HFFc6 (cell line): ENCODE results near the gene GPR152. TPM values are rescaled to one million over a fixed set of nuclear protein-coding genes. Genes with fewer than 3 reads are reported as not detected.

Source experiments
- DNase-seq: peaks from one replicate; pipeline ENCODE4 v3.0.0-alpha.2; 2018
- H3K27ac Mint-ChIP-seq: 2 replicates; pipeline ENCODE4 v1.8.0; 2020; ENCODE audit warnings: mild to moderate bottlenecking, mixed read lengths
- H3K27me3 Mint-ChIP-seq: 2 replicates; pipeline ENCODE4 v1.8.0; 2021; ENCODE audit warnings: mild to moderate bottlenecking, moderate library complexity, mixed read lengths; ENCODE audit not compliant: insufficient read depth
- H3K36me3 Mint-ChIP-seq: 2 replicates; pipeline ENCODE4 v1.8.0; 2021; ENCODE audit warnings: low read depth, mixed read lengths
- H3K4me1 Mint-ChIP-seq: 2 replicates; pipeline ENCODE4 v1.8.0; 2020; ENCODE audit warnings: low read depth, mixed read lengths
- H3K4me3 Mint-ChIP-seq: 2 replicates; pipeline ENCODE4 v1.8.0; 2020; ENCODE audit warnings: mild to moderate bottlenecking, moderate library complexity, mixed read lengths
- H3K9me3 Mint-ChIP-seq: 2 replicates; pipeline ENCODE4 v1.8.0; 2020; ENCODE audit warnings: mild to moderate bottlenecking, mixed read lengths
- CTCF ChIP-seq: fragments of 200-600 bp; sonication (generic); IDR thresholded peaks from 2 replicates; pipeline ENCODE4 v1.5.0; 2021; ENCODE audit warnings: antibody characterized with exemption, mild to moderate bottlenecking
- total RNA-seq, 6 experiments: library from RNA; stranded (reverse); fragmentation: NEBNext Ultra II Directional; extraction: Animal tissue kit (Norgen Biotek cat#: 25700); gene quantifications; 2 replicates in 1 of 6; 3 replicates in 5 of 6; pipeline ENCODE4 v1.2.3, GENCODE V29; 2021

The GPR152 gene
- total RNA-seq, 6 experiments from 2014 or later, result not detected

DNA sequence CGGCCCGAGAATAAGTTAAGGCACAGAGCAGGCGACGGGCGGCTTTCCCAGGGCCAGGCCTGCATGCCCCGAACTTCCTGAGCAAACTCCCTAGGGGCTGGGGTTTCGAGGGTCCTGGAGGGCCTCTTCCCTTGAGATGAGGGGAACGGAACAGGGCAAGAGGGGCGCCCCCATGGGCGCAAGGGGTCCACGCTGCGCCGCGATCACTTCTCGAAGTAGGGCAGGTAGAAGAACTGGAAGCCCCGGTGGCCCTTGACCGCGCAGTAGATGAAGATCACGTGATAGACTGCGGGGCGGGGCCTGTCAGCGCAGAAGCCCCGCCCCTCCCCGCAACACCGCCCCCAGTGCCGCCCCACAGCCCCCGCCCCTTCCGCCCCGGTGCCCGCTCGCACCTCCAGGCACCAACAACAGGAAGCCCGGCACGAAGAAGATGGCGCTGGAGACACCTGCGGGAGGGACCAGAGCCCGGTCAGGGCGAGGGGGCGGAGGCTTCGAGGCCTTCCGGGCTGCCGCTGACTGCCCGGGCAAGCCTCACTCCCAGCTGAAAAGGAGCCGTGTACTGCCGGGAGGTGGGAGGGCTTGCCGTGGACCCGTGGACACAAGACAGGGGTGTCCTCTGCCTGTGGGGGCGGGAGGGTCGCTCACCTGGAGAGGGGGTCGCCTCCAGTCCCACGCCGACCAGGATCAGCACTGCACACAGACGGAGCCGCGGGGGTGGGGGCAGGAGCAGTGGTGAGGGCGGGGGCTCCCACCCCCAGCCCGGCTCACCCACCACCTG lies 12.1 kb upstream of the GPR152 start:
- peak; percentile 17; the same call in 1 of the 2 replicates for TF ChIP-seq CTCF
- Mint-ChIP-seq H3K27me3 (peaks cover 2% of the 10 kb centered on the region; the same call in 1 of the 2 replicates), H3K27ac (peak overlapping the region; percentile 69), H3K9me3 (no peaks in the 10 kb centered on the region), H3K4me1 (peaks cover 12% of the 10 kb centered on the region; the same call in 1 of the 2 replicates), H3K36me3 (peaks cover 4% of the 10 kb centered on the region; the same call in 1 of the 2 replicates), H3K4me3 (peak overlapping the region; percentile 84)
- DNase-seq, result peak; percentile 70

- Mint-ChIP-seq H3K4me3 (peak overlapping the region; percentile 84), H3K27ac (peak overlapping the region; percentile 69), H3K36me3 (peaks cover 4% of the 10 kb centered on the region; the same call in 1 of the 2 replicates), H3K4me1 (peaks cover 12% of the 10 kb centered on the region; the same call in 1 of the 2 replicates), H3K9me3 (no peaks in the 10 kb centered on the region), H3K27me3 (peaks cover 2% of the 10 kb centered on the region; the same call in 1 of the 2 replicates)
- DNase-seq, result no peak
- no peak for TF ChIP-seq CTCF
These were observed 11.3 kb upstream of the GPR152 start for GRCh38 chr11:67463680-67464410.

DNA sequence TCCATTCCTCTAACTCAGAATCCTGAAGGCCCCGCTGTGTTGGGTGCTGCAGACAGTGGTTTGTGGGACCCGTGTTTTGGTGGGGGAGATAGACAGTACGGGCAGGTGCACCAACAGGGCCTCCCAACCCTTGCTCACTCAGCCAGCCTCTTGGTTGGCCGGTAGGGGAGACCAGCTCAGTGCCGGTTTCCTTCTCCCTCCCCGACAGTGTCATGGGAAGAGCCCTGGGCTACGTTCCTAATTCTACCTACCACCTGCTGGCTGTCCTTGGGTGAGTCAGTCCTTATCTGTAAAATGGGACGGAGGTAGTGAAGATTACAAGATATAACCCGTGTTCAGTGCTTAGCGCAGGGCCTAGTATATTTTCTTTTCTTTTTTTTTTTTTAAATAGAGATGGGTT lies 10.7 kb upstream of the GPR152 start:
- Mint-ChIP-seq H3K27ac (no peak overlapping the region), H3K27me3 (peaks cover 2% of the 10 kb centered on the region), H3K4me3 (no peak overlapping the region), H3K36me3 (peaks cover 4% of the 10 kb centered on the region; the same call in 1 of the 2 replicates), H3K4me1 (peaks cover 9% of the 10 kb centered on the region; the same call in 1 of the 2 replicates), H3K9me3 (no peaks in the 10 kb centered on the region)
- no peak for TF ChIP-seq CTCF
- DNase-seq, result no peak

DNA sequence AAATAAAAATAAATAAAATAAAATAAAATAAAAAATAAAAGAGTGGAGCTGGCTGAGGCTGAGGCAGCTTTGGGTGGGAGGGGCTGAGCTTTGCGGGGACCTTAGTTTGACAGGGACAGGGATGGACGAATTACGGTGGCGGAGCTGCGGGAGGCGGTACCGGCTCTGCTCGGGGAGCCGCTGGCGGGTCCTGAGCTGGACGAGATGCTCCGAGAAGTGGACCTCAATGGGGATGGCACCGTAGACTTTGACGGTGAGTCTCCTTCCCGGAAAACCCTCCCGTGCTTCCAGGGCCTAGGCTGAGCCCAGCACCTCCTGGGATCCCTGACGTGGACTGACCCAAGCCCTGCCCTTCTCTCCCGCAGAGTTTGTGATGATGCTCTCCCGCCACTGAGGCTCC lies 5.7 kb upstream of the GPR152 start:
- Mint-ChIP-seq H3K9me3 (no peaks in the 10 kb centered on the region), H3K27ac (no peak overlapping the region), H3K27me3 (peaks cover 2% of the 10 kb centered on the region), H3K4me1 (no peaks in the 10 kb centered on the region), H3K36me3 (no peaks in the 10 kb centered on the region), H3K4me3 (no peak overlapping the region)
- no peak for TF ChIP-seq CTCF
- DNase-seq, result no peak

- DNase-seq, result no peak
- no peak for TF ChIP-seq CTCF
- Mint-ChIP-seq H3K27me3 (peaks cover 2% of the 10 kb centered on the region), H3K4me3 (no peak overlapping the region), H3K36me3 (no peaks in the 10 kb centered on the region), H3K4me1 (no peaks in the 10 kb centered on the region), H3K9me3 (no peaks in the 10 kb centered on the region), H3K27ac (no peak overlapping the region)
These were observed 4.9 kb upstream of the GPR152 start for GRCh38 chr11:67457453-67457852.
